ENCODE results near the gene EHMT1.

EHMT1 gene

GRCh38 chr9:137598943-137599342 lies 19.9 kb upstream of the EHMT1 start:
- TF ChIP-seq CTCF (IDR thresholded peaks at IDR 0.05; ENCODE audit: low read depth, low read length) = no peak
- H3K36me3 ChIP-seq = no peaks in the 10 kb centered on the region
- H3K9me3 ChIP-seq = no peaks in the 10 kb centered on the region
- H3K4me1 ChIP-seq = no peaks in the 10 kb centered on the region
- no peak for DNase-seq
- H3K27me3 ChIP-seq = no peaks in the 10 kb centered on the region
- no peak overlapping the region for H3K4me3 ChIP-seq (ENCODE audit: low read depth, low read length)

GRCh38 chr9:137602661-137603060 lies 16.1 kb upstream of the EHMT1 start:
- Histone ChIP-seq H3K36me3 (no peaks in the 10 kb centered on the region), H3K9me3 (no peaks in the 10 kb centered on the region; the same call in 1 of the 2 replicates), H3K4me1 (no peaks in the 10 kb centered on the region; the same call in 1 of the 2 replicates), H3K4me3 (ENCODE audit: low read depth, low read length) (no peak overlapping the region), H3K27me3 (peaks cover 8% of the 10 kb centered on the region)
- DNase-seq = no peak
- peak; percentile 17; the same call in 1 of the 2 replicates for TF ChIP-seq CTCF (IDR thresholded peaks at IDR 0.05; ENCODE audit: low read depth, low read length)

GRCh38 chr9:137603879-137604278 lies 14.9 kb upstream of the EHMT1 start:
- no peak overlapping the region for H3K4me3 ChIP-seq (ENCODE audit: low read depth, low read length)
- H3K27me3 ChIP-seq = peaks cover 8% of the 10 kb centered on the region
- no peaks in the 10 kb centered on the region; the same call in 1 of the 2 replicates for H3K4me1 ChIP-seq
- TF ChIP-seq CTCF (IDR thresholded peaks at IDR 0.05; ENCODE audit: low read depth, low read length) = no peak
- no peaks in the 10 kb centered on the region; the same call in 1 of the 2 replicates for H3K9me3 ChIP-seq
- H3K36me3 ChIP-seq = no peaks in the 10 kb centered on the region
- no peak for DNase-seq

GRCh38 chr9:137604345-137605086 lies 14.3 kb upstream of the EHMT1 start:
- Histone ChIP-seq H3K9me3 (no peaks in the 10 kb centered on the region; the same call in 1 of the 2 replicates), H3K4me1 (no peaks in the 10 kb centered on the region; the same call in 1 of the 2 replicates), H3K36me3 (no peaks in the 10 kb centered on the region), H3K4me3 (ENCODE audit: low read depth, low read length) (0 out of 2 replicates have a peak overlapping the region, but pooled peaks have one; percentile 4), H3K27me3 (peaks cover 8% of the 10 kb centered on the region)
- DNase-seq = no peak
- TF ChIP-seq CTCF (IDR thresholded peaks at IDR 0.05; ENCODE audit: low read depth, low read length) = no peak

- H3K4me1 ChIP-seq = no peaks in the 10 kb centered on the region; the same call in 1 of the 2 replicates
- H3K36me3 ChIP-seq = no peaks in the 10 kb centered on the region
- DNase-seq = peak; percentile 96
- peaks cover 8% of the 10 kb centered on the region for H3K27me3 ChIP-seq
- H3K9me3 ChIP-seq = no peaks in the 10 kb centered on the region; the same call in 1 of the 2 replicates
- TF ChIP-seq CTCF (IDR thresholded peaks at IDR 0.05; ENCODE audit: low read depth, low read length) = no peak
- H3K4me3 ChIP-seq (ENCODE audit: low read depth, low read length) = peak within 1 kb of the TSS; percentile 49
Measured at GRCh38 chr9:137605121-137606004, 13.4 kb upstream of the EHMT1 start, which contains the start of gene ARRDC1. Gene ARRDC1 (plus strand): TSS chr9:137605686. CDS start chr9:137605718, 32 bp downstream.

All from BE2C (cell line).